ENCODE measurements around the gene TNFSF9. TPM values are rescaled to one million over a fixed set of nuclear protein-coding genes. Genes with fewer than 3 reads are reported as not detected.
"Not testable (repeated sequence)": the region's sequence is repeated elsewhere in the genome, so short reads cannot be mapped to it uniquely, and the experiment has no call there.

Gene TNFSF9
- total RNA-seq, 4 donors from 2014 or later: 6.3 to 21.6 (median 17.8) TPM

GRCh38 chr19:6500837-6501739, 29.7 kb upstream of the TNFSF9 start:
- TF ChIP-seq CTCF (IDR thresholded peaks at IDR 0.05) (no peak), POLR2A (IDR thresholded peaks at IDR 0.05) (no peak)
- peaks cover 5 to 55% (median 18%) of the 10 kb centered on the region in 4 donors for H3K27me3 ChIP-seq
- H3K4me3 ChIP-seq: peak overlapping the region in 3 of 4 donors; percentile 19 to 64 (median 43)
- no peak for DNase-seq
- no peaks in the 10 kb centered on the region for H3K36me3 ChIP-seq
- intact Hi-C loops (cut with DNase I): no loop called here
- H3K4me1 ChIP-seq: peaks cover 9 to 22% (median 12%) of the 10 kb centered on the region in 3 donors
- no peak overlapping the region for H3K27ac ChIP-seq
- 47 to 49% methylated on average over 6 to 10 of the region's 24 CpGs for WGBS, 2 donors
- no peaks in the 10 kb centered on the region for H3K9me3 ChIP-seq

GRCh38 chr19:6501740-6502648, 28.8 kb upstream of the TNFSF9 start, which contains the start of gene TUBB4A:
Gene TUBB4A, minus strand, starts transcription at chr19:6502309. Its CDS starts 97 bp downstream, at chr19:6502212.
- Histone ChIP-seq H3K9me3 (no peaks in the 10 kb centered on the region), H3K36me3 (no peaks in the 10 kb centered on the region), H3K4me3 (peak within 1 kb of the TSS; percentile 7 to 64 (median 31)), H3K27ac (no peak within 1 kb of the TSS), H3K4me1 (peaks cover 9 to 22% (median 12%) of the 10 kb centered on the region in 3 donors), H3K27me3 (peaks cover 5 to 55% (median 18%) of the 10 kb centered on the region in 4 donors)
- intact Hi-C loops (cut with DNase I): no loop called here
- TF ChIP-seq POLR2A (IDR thresholded peaks at IDR 0.05) (no peak), CTCF (IDR thresholded peaks at IDR 0.05) (peak in 1 of 6 experiments; percentile 13)
- WGBS, 2 donors: 1% methylated on average over 16 of the region's 71 CpGs; no CpG with 5 or more reads in 1 of the 2 donors
- DNase-seq: no peak

- Histone ChIP-seq H3K36me3 (no peaks in the 10 kb centered on the region), H3K9me3 (no peaks in the 10 kb centered on the region), H3K27ac (no peak overlapping the region), H3K27me3 (peaks cover 5 to 55% (median 18%) of the 10 kb centered on the region in 4 donors), H3K4me3 (no peak overlapping the region), H3K4me1 (peaks cover 9 to 22% (median 12%) of the 10 kb centered on the region in 3 donors)
- intact Hi-C loops (cut with DNase I): no loop called here
- no peak for TF ChIP-seq POLR2A (IDR thresholded peaks at IDR 0.05)
- no peak for TF ChIP-seq CTCF (IDR thresholded peaks at IDR 0.05)
- WGBS, 2 donors: 85 to 88% methylated on average over 9 of the region's 9 CpGs
- no peak for DNase-seq
Measured at GRCh38 chr19:6503407-6504201, 27.2 kb upstream of the TNFSF9 start.

GRCh38 chr19:6508028-6508771, 22.6 kb upstream of the TNFSF9 start:
- intact Hi-C loops (cut with DNase I); H3K4me1 ChIP-seq; H3K4me3 ChIP-seq; H3K36me3 ChIP-seq; DNase-seq; H3K9me3 ChIP-seq; H3K27ac ChIP-seq: not testable (repeated sequence)
- peaks cover 0 to 14% (median 0%) of the 10 kb centered on the region in 4 donors for H3K27me3 ChIP-seq
- 75 to 91% methylated on average over 7 of the region's 9 CpGs for whole genome bisulfite sequencing, 2 donors

Measured in esophagus squamous epithelium (tissue), 5 donors.